GM18907 (cell line): ENCODE data around the gene KISS1.

ENCODE experiments used
- ATAC-seq: cut with Tn5 transposase; IDR thresholded peaks from one replicate; pipeline ENCODE4 v1.9.1; 2021; ENCODE audit warnings: mild to moderate bottlenecking, moderate library complexity; ENCODE audit not compliant: unreplicated experiment

Gene KISS1

DNA sequence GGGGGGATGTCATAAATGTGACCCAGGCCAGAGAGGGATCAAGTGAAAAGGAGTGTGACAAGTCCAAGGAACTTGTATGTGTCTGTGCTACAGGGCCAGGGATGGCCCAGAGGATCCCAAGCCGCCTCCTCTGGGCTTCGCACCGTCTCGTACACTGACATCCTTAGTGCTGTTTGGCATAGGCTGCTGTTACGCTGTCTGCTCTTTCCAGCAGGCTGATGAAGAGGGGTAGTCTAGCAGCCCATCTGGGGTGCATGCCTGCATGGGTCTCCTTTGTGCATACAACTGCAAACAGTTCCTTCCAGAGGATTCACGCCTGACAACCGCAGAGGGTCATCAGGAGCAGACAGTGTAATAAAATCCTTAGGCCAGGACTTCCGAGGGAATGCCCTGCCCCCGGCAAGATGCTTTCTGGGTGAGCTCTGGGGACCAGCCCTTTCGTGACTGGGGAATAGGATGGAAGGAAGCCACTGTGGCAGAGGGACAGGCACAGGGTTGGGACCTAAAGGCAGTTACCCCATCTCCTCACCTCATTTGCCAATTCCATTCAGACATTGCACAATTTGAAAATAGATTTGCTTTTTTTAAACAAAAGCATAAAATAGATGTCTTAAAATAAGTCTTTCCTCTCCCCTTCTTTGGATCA is 23.8 kb upstream of the KISS1 start:
- ATAC-seq = no peak

DNA sequence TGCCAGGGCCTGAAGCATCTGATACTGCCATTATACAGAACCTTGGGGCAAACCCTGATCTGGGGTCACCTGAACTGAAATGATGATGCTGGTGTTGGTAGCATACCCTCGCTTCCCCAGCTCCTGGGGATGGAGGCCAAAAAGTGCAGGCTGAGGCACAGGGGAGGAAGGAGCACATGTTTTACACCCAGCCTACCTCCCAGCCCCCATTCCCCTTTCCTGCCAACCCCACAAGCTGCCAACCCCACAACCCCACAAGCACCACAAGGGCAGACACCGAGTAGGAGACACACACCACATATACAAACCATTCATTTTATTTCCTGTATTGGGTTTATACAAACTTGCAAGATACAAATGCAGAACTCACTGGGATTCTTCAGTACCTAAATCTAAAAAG is 22.3 kb upstream of the KISS1 start:
- ATAC-seq = no peak

DNA sequence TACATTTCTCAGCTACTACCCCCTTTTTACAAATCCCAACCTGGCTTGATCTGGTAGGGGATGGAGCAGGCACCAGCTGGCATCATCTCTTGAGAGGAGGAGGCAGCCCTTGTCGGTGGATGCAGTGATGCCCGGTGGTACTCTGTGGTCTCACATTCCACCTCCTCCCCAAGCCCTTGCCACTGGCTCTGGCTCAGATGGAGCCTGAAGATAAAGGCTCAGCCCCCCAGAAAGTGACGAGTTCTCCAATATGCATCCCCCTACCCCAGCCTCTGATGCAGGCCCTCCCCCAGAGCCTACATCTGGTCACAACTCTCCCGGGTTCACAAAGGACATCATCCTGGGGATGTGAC is 21.3 kb upstream of the KISS1 start:
- ATAC-seq = no peak

DNA sequence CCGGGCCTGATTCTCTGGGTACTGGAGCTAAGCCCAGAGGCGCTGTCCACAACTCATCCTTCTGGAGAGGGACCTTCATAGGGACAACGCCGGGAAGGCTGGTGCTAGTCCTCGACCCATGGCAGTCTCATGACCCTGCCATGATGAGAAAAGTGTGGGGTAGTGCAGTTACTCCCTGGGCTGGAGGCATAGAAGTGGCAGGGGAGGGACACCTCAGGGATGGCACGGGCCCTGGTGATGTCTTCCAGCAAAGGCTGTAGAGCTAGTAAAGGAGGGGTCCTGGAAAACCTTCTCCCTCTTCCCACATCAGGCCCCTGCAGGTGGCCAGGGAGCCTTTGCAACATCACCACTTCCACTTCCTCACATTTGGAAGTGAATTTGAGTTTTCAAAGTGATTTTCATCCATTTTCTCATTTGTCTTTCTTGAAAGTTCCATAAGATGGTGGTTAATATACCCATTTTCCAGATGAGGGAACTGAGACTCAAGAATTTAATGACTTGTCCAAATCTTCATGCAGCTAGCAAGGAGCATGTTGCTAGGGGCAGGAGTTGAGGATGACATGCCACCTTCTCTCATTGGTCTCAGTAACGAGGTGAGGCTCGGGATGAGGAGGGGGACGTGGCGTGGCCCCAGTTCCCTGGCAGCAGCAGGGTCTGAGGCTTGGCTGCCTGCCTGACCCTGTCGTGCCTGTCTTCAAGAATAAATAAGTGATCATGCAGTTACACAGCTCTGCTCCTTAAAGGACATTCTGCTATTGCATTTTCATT is 20.8 kb upstream of the KISS1 start:
- ATAC-seq = no peak

DNA sequence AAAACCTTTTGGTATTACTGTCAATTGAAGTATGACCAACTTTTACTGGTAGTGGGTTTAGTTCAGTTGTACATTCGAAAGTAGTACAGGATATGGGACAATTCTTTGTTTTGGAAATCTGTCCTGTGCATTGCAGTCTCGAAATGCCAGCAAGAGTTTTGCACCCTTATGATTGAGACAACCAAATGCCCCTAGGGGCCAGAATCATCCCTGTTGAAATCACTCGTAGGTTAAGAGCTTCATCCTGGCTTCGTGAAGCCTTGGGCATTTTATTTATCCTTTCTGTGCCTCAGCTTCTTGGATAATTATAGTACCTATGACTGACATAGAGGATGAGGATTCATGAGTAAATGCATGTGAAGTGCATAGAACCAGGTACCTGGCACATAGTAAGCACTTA is 19.9 kb upstream of the KISS1 start:
- ATAC-seq = no peak

DNA sequence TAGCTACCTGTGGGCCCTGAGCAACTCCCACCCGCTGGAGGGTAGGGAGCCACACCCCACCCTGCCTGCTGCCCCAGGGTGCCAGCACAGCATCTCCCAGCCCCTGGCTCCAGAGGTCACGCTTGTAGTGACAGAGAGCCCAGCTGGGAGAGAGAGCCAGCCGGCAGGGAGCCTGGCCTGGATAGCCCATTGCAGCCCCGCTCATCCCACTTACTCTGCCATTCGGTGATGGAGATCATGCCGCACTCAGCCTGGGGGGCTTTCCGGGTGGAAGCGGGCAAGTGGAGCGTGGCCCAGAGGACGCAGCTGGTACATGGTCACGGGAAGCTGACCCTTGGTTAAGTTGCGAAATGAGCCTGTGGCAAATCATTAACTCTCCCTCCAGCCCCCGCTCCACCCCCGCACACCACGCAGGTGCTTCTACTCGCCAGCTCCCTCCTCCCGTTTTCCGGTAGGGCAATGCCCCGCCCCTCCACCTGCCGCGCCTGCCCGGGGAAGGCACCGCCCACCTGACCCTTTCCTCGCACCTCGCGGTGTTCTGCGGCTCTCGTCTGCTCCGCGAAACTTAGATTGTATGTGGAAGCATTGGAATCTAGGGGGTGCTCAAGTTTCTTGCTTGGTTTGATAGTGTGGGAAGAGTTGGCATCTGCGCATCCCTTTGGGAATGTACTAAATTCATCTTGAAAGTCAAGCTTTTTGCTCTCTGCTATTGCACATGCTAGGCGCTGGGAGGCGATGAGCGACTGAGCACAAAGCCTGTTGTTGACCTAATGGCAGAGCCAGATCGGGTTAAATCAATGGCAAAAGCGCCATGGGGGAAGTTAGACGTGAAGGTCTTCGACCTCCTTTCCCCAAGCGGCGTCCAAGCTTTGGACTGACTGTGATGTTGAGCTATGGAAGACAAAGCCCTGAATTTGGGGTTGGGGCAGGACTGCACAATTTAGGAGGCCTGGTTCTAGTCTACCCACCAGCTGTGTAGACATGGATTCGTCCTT is 17.7 kb upstream of the KISS1 start, which contains the start of gene GOLT1A:
GOLT1A (minus strand) TSS at position 321 of the 995 bp plus-strand sequence; CDS start at position 239, 82 bp downstream.
- ATAC-seq = peak; percentile 75

DNA sequence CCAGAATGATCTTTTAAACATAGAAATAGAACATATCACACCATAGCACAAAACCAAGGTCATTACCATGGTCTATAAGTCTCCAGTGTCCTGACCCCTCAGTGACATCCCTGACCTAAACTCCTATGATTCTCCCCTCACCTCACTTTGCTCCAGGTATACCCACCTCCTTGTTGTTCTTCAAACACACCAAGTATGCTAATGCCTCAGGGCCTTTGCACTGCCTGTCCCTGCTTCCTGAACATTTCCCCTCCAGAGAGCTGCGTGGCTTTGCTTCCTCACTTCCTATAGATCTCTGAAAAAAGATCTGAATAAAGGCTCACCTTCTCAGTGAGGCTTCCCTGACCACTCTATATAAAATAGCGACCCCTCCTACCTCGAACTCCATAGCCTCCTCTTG is 16.4 kb upstream of the KISS1 start:
- ATAC-seq = no peak

DNA sequence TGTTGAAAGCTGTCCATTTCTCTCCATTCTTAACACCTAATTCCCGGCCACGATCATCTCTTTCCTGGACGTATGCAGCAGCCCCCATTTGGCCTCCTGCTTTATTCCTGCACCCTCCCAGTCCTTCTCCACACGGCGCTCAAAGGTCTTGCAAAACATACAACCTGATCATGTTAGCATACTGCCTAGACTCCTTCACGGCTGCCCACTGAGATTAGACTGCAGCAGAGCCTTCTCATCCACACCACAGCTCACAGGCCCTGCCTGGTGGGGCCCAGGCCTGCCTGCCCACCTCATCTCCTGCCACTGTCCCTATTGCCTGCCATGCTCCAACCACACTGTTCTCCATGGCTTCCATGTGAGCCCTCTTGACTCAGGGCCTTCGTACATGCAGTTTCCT is 14.8 kb upstream of the KISS1 start:
- no peak for ATAC-seq

DNA sequence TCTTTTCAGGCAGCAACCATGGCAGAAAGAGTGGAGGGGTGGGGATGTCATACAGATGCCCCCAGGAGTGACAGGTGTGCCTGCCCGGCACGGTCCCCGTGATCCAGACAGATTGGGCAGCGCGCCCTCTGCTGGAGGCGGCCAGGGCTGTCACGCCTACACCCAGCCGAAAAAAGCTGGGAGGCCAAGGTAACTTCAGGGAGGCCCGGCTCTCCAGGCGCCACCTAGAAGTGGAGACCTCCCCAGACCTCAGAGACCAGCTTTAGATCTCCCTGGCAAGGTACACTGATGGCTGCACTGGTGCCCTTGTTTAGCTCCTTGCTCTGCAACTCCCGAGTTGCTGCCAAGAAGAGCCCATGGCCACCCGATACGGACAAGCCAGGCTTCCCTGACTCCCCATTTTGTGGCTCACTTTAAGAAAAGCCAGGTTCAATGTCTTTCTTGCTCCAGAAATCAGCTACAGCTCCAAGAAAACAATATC is 10.9 kb upstream of the KISS1 start:
- peak; percentile 78 for ATAC-seq

DNA sequence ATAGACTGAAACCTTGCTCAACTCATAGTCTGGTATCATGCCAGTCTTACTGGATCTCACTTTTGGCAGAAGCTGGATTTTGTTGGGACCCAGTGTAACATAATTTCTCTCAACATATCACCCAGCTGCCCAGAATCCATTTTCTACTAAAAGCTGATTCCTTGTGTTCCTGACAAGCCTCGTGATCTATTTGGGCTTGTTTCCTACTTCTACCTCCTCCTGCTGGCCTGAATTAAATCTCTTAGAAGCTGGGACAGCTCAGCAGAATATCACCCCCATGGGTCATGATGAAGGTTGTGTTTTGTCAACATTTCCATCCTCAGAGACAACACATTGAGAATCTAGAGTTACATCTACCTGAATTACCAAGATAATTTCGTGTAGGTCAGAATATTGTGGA is 9.8 kb upstream of the KISS1 start:
- ATAC-seq = no peak

DNA sequence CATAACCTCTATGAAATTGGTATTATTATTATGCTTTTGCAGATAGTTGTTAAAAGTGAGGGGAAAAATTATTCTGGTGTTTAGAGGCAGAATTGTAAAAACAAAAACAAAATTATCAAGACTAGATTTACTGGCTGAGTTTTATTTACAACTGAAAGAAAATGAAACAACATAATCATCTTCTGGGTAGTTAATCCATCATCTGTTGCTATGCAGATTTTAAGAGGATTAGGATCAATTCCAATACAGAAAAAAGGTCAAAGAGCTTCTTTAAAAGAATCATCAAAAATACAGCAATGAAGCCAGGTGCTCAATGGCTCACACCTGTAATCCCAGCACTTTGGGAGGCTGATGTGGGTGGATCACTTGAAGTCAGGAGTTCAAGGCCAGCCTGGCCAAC is 9.2 kb upstream of the KISS1 start:
- ATAC-seq = no peak

DNA sequence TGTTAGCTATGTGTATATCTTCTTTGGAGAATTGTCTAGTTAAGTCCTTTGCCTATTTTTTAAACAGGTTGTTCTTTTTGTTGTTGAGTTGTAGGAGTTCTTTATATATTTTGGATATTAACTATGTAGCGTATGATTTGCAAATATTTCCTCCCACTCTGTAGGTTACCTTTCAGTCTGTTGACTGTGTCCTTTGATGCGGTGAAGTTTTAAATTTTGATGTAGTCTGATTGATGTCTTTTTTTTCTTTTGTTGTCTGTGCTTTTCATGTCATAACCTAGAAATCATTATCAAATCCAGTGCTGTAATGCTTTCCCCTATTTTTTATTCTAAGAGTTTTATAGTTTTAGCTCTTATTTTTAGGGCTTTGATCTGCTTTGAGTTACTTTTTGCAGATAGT is 8.7 kb upstream of the KISS1 start:
- no peak for ATAC-seq

DNA sequence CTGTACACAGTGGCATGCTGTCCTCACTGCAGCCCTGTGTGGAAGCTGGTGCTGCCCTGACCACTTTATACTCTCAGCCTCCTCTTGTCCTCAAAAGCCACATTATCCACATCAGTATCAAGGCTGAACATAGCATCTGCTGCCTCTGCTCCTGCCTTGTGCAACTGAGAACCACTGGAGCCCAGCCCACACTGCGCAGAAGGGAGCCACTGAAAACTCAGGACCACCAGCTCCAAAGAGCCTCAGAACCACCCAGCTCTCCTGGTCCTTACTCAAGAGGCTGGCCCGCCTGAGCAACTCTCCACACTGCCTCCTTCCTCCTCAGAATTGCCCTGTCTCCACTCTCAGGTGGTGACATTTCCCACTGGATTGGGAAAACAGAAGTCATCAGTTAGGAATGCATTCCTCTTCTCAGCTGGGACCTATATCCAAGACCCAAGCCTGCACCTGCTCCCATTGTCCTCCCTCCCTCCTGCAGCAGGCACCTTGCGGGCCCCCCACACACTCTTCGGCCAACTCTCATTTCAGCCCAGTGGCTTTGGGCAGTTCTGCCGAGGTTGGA is 7.0 kb upstream of the KISS1 start:
- no peak for ATAC-seq

DNA sequence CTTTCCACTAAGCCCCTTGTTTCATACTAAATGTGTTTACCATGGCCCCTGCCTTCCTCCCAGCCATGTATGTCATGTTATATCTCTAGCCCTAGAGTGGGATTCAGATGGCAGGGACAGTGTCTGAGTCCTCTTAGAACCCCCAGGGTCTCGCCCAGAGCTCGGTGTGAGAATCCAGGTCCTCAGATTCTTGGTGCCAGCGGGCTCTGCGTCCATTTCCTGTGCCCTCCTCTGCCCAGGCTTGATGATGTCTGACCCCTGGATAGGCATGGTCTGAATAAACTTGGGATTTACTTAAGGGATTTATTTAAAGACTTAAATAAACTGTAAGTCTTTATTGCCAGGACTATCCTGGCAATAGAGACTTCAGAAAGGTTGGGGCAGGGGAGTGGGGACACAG is 6.2 kb upstream of the KISS1 start:
- ATAC-seq = no peak

DNA sequence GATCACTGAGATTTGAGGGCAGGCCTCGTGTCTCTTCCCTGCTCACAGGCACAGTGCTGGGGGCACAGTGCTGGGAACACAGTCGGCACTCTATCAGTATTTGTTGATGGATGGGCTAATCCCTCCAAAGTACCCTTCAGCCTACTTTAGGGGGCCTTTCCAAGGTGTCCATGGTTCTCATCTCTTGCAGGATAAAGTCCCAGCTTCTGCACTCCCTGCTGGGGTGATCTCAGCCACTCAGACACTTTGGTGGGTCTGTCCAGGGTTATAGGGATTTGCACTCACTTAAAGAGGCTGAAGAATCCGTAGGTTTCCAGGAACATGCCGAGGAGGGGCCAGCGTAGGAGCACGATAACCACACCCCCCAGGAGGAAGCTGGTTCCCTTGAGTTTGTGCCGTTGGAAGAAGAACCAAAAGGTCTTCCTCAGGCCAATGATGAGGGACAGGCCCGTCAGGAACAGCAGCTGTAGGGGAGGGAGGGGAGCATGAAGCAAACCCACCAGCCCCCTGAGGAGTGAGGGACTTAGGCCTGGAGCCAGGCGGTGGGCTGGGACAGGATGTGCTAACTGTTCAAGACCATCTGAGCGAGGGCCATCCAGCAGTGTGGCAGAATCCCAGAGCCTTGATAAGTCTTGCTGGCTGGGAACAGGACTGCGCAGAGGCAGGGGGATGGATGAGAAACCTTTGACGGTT is 5.2 kb upstream of the KISS1 start:
- no peak for ATAC-seq

DNA sequence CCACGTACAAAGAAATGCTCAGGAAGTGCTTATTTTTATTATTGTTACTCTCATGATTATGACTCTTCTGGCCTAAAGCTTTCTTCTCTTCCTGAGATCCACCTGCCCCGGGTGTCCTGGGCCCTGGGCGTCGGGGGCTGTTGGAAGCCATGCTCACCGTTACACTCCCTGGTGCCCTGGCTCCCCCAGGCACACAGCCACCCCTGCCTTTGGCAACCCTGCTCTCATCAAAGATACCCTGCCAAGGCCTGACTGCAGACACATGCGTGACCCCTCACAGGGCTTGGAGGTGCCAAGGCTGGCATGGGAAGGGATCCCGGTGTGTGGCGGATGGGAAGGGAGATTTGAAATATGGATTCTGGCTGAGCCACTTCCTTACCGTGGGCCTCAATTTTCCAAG is 3.3 kb upstream of the KISS1 start:
- no peak for ATAC-seq

DNA sequence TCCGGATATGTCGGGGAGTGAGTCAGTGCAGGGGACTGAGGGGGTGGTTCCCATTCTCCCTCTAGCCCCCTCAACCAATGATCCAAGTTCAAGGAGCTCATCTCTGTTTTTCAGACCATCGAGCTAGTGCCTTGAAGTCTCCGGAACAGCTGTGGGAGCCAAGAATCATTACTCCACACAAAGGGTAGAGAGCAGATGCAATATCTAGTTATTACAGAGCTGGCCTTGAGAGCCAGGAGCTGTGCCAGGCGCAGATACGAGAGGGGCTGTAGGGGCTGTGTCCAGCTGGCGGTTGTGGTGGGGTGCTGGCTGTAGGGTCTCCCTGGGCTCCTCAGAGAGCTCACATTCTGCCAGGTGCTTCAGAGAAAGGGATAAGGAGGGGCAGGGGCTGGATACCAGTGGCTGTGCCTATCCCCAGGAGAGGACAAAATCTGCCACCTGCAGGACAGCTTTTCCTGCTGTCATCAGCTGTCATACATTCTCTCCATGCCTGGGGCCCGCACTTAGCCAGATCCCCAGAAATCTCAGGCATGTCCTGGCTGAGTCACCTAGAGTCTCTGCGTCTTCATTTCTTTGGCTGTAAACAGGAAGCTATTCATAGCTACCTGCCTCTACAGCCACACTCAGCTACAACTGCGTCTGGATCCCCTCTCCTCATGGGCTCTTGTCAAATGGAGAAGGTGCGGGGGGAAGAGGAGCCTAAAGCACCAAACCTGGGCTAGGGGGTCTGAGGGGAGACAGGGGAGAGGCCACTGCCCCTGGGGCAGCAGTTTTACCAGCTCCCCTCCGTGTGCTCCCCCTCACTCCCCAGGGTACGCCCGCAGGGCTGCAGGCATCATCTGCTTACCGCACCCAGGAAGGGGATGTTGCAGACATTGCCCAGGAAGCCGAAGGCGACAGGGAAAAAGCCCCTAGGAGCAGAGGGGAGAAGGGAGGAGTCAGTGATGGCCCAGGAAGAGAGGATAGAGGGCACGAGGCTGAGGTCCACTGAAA is 2.4 kb upstream of the KISS1 start:
- no peak for ATAC-seq

DNA sequence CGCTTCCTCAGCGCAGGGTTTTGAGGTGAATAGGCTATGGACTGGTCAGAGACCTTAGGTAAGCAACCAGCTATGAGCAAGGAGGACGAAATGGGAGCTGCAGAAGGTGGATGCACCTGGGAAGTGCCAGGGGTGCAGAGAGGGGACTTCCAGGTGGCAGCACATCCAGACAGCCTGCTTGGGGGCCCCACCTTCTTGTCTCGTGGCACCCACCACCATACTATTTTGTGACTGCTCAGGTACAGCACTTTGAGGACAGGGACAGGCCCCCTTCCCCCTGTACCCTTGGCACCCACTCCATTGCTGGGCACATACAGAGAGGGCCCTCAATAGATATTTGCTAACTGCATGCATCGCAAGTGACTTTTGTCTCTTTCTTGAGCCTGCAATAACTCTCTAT is 777 bp upstream of the KISS1 start:
- ATAC-seq = no peak

DNA sequence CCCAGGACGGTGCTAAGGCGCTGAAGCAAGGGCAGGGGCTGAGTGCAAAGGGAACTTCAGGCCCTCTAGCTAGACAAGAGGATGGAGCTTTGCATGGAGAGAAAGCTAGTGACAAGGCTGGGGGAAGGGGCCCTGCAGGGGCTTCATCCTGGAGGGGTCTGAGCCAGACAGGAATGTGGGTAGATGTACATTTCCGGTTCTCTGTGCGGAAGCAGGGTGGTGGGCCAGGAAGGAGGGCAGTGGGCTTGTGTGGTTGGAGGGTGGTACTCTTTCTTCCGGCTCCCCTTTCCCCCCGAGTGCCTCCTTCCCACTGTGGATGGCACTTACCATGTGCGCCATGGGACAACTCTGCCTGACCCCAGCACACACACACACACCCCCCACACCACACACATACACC is 1.5 kb downstream of the KISS1 start:
- no peak for ATAC-seq
